NCI-H460 (cell line): ENCODE results near the gene CNPY1. TPM values are rescaled to one million over a fixed set of nuclear protein-coding genes. Genes with fewer than 3 reads are reported as not detected.

Experiments
- DNase-seq: peaks from one replicate; pipeline ENCODE4 v3.0.0-alpha.2; 2016; ENCODE audit warnings: low read depth; ENCODE audit errors: extremely low read depth
- total RNA-seq: library from RNA; depleted of rRNA; stranded (reverse); fragments of >200 nt; shearing (Covaris generic); gene quantifications from 2 replicates; pipeline ENCODE4 v1.2.3, GENCODE V29; 2014

CNPY1 gene
- total RNA-seq, 1 experiment from 2014 or later: not detected

DNA sequence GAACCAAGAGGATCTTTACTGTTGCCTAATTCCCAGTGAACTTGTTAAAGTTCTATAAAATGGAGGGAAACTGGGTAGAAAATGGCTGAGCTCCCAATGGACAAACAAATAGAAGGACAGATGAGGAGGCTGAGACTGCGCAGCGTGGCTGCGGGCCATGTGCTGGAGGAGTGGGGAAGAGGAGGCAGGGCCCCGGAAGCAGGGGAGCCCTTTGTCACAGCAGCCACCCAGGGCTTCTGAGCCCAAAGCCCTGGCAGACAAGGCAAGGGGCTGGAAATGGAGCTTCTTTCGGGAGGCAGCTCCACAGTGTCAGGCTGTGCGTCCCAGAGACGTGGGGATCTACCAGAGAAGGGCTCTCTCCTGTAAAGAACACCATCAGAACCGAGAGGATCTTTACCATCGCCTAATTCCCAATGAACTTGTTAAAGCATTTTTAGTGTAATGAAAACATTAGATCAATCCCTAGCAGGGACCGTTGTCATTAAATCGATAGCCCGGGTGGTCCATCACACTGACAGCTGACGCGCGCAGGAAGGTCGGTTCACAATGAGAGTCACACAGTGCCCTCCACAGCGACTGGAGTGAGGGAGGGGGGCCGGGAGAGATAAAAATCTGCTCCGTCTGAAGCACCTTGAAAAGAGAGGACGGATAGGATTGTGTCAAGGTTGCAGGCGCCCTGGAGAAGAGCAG, 14.0 kb upstream of the CNPY1 start:
- no peak for DNase-seq

DNA sequence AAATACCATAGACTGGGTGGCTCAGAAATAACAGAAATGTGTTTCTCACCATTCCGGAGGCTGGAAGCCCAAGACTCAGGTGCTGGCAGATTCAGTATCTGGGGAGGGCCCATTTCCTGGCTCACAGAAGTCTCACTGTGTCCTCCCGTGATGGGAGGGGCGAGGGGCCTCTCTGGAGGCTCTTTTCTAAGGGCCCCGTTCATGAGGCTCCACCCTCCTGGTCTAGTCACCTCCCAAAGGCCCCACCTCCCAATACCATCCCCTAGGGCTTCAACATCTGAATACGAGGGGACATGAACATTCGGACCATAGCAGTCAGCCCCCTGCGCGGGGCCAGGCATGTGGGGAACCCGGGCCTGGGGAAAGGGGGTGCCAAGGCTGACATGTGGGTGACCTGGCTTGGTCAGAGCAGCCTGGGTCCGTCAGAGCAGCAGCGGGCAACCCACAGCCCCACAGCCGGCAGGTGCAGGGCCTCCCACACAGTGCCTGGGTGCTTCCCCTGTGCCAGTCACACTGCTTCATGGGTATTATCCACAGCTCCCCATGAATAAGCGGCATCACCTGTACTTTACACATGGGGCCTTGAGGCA, 13.3 kb upstream of the CNPY1 start:
- DNase-seq: no peak

DNA sequence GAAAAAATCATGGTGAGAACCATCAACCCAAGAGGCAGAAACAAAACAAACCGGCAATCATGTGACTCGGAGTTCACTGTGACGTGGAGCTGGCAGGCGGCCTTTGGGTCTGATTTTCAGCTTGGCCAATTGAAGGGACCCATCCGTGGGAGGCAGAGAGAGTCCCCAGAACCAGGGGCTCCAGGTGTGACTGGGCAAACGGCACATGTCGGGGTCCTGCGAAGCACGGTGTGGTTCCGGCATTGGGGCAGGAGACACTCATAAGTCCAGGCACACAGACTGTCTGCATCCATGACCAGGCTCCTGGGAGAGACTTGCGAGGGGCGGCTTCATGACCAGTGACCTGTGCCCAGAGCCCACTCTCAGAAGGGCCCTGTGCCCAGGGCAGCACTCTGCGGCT, 12.6 kb upstream of the CNPY1 start:
- no peak for DNase-seq

DNA sequence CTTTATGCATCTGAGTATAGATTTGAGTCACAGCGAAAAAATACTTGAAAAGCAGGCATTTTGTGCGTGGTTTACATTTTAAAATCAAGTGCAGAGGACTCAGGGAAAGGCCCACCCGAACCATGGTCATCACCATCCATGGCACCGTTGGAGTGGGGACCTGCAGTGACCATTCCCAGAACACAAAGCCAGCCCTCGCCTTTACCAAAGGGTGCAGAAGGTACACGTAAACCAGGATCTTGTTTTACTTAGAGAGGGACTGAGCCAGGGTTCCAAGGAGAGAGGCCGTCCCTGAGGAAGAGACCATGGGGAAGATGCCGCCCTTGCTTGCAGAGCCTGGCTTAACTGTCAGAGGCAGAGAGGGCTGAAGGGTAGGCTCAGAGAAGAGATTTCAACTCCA, 12.0 kb upstream of the CNPY1 start:
- no peak for DNase-seq

DNA sequence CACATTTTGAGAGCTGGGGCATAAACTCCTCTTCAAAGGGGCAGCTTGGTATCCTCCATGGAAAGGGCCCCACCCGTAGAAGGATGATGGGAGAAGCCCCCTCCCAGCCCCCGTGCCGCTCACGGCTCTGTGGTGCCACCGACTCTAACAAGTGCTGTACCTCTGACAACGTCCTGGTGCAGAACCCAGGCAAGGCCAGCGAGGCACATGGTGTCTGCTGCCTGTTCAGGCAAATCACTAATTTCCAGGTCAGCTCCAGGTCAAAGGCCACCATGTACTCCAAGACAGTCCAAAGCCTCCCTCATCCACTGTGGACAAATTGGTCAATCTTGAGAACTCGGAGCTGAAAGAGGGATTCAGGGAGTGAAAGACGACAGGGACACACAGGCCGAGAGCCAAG, 11.4 kb upstream of the CNPY1 start:
- no peak for DNase-seq

DNA sequence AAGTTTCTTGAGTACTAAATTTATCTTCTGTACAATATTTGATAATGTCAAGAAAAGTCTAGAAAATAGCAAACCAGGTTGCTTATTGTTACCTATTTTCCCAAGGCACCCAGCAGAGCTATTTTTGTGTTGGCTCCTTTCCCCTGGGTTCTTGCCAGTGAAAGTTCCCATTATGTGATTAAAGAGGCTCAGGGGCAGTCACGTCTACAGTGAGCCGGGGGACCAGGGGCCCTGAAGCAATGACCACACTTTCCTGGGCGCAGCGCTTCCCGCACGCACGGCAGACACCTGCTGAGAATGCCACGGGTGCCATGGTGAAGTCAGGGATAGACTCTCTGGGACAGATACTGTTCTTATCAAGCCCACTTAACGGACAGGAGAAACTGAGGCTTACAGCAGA, 10.4 kb upstream of the CNPY1 start:
- DNase-seq: no peak

DNA sequence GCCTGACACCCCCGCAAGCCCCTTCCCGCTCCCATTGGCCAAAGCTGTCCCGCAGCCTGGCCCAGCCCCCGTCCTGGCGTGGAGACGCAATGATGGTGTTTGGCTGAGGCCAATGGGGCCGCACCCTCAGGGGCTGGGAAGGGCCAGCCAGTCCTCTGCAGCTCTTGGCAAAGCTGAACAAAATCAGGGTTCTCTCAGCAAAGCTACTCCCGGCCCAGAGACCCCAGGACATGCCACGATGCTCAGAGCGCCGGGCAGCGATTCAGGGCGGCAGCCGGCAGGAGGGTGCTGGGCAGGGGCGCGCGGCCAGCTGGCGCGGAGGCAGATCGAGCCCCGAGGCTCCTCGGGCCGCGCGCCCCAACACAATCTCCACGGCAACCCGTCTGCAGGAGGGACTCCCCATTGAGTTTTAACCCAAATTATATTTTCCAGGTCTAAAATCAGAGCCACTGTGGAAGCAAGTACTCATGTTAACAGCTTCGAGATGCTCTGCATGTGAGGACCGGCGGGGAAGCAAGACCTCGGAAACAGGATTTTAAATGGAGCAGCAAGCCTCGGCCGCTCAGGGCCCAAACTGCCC, 8.8 kb upstream of the CNPY1 start:
- DNase-seq: no peak

DNA sequence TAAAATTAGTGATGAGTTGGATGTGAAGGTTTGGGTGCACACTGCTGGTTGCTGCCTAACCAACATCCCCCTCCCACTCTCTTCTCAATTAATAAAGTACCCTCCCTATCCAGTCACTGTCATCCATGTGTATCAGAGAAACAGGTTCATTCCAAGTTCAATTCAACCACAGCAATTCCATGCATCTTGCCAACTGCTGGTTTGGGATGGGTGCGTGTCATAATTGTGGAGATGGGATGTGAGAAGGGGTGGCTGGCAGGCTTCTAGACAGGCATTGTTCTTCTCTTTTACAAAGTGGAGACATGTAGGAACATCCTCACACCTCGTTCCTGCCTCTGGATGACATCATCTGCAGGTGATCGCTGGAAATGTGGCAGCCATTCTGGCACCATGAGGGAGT, 7.5 kb upstream of the CNPY1 start:
- no peak for DNase-seq

DNA sequence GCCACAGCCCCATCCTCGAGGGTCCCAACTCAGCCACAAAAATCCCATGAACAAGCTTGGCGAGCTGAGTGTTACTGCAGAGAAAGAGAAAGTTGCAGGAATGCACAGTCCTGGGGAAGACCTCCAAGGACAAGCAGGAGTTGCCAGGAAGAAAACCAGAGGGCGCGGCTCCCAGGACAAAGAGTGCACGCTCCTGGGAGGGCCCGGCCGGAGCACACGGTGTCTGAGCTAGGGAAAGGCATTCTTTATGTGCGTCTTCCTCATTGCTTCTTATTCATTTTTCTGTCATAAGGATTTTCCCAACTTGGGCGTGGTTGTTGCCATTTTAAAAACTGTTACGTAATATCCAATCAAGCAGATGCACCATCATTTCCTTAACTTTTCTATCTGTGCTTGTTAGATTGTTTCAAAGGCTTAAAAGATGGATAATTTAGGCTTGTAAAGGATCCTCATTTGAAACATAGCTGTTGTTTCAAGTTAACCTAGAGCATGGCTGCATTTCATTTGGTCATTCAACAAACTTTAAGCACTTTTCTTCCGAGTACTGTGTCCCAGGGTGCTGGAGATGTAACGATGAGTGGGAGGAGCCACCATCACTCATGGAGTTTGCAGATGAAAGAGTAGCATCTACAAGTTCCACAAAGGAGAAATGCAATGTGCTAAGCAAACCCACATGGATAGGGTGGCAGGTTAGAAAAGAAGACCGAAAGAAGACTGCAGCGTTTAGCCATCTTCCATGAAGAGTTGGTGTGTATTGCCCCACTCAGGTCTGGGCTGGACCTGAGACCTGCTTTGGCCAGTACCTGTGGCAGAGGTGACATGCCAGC, 5.6 kb upstream of the CNPY1 start:
- no peak for DNase-seq

DNA sequence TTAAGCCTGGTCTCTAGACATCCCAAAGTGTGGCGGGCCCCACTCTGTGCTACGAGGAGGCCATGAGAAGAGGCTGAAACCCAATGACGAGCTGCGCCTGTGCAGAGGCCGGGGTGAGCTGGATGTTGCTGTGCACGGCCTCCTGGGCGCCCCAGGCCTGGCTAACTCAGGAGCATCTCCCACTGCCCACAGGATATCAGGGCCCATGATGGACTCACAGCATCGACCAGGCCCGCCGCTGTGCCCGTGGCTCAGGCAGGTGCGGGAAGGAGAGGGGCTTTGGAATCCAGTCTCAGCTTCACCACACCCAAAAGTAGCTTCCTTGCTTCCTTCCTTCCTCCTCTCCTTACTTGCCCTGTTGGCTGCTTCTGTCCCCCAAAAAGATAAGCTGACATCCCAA, 4.6 kb upstream of the CNPY1 start:
- DNase-seq: no peak

DNA sequence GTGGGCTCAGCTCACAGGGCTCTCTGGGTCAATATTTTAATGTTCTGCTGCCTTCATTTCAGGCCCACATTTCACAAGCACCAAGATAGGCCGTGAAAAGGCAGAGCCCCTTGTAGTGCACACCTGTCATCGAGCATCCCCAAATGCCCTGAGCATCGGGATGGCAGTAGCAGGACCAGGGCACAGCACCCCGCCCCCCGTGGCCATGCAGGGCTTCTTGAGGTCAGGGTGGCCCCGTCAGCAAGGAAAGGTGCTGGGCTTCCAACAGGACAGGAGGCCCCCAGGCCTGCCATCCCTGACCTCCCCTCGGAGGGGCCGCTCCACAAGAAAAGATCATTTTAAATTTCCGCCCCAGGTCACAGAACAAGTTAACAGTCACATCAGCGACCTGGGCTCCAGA, 2.9 kb upstream of the CNPY1 start:
- DNase-seq: no peak

DNA sequence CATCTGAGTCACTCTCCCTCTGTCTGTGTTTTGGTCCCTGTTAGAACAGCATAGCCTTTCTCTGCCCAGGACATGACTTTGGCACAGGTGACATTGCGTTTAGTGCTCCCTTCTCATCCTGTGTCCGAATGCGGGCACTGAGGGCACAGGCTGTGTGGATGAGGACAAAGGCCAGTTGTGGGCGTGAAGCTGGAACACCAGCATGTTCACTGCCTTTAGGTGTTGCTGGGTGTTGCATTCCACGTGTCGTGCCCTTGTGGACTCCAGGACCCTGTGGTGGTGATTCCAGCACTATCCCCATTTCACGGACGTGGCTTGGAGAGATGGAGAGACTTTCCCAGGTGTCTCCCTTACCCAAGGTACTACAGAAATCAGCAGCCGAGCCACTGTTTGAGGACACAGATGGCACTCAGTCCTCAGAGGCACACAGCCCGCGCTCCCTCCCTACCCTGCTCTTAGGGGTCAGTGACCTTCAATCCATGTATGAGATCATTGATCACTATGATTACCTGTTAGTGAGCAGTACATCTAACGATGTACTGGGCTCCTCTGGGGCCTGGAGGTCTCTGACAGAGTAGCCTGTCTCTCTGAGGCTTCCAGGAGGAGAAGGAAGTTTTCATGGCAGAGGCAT, 917 bp upstream of the CNPY1 start:
- DNase-seq: no peak

DNA sequence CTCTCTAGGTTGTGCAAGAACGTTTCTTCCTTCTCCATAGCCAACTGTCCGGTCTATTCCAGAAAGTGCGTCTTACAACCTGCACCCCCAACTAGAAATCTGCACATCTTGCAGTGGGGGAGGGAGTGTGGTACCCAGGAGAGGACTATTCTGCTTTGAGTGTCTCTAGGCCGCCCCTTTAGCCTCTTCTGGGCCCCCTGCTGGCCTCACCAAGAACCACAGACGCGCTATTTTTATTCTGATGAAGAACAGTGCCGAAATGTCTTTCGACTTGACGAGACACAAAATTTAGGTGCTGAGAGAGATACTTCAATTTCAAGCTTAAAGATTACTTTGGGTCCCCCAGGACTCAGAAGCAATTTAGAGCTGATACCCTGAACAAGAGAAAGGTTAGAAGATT, 1.0 kb downstream of the CNPY1 start:
- no peak for DNase-seq

DNA sequence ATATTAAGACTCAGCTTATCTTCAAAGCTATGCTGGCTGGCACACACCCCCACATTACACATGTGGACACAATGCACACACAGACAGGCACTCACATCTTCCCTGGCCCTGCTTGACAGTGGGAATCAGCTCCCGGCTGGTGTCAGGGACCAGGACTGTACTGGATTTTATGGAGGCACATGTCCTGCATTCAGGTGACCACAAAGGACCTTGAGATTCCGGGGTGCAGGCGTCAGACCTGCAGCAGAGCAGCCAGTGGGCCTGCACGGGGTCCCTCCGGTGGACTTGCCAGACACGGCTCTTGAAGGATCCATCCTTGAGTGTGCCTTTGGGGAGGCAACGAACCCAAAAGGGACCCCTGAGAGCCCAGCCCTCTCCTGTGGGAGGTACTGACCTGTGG, 1.9 kb downstream of the CNPY1 start:
- no peak for DNase-seq

DNA sequence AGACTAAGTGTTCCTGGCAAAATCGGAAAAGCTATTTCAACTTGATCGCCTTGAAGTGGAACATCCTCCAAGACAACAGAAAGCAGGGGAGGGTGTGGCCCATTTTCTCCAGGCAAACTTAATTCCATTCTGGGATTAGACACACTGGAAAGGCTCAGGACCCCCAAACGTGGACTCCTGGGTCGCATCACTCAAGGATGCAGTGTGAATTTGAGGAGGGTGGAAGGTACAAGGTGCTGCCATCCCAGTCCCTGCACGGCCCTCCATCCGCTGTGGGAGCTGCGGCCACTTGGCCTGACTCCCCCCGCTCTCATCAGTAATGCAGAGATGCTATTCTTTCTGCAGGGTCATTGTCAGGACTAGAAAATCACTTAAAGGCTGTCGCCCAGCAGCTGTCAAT, 2.4 kb downstream of the CNPY1 start:
- DNase-seq: no peak

DNA sequence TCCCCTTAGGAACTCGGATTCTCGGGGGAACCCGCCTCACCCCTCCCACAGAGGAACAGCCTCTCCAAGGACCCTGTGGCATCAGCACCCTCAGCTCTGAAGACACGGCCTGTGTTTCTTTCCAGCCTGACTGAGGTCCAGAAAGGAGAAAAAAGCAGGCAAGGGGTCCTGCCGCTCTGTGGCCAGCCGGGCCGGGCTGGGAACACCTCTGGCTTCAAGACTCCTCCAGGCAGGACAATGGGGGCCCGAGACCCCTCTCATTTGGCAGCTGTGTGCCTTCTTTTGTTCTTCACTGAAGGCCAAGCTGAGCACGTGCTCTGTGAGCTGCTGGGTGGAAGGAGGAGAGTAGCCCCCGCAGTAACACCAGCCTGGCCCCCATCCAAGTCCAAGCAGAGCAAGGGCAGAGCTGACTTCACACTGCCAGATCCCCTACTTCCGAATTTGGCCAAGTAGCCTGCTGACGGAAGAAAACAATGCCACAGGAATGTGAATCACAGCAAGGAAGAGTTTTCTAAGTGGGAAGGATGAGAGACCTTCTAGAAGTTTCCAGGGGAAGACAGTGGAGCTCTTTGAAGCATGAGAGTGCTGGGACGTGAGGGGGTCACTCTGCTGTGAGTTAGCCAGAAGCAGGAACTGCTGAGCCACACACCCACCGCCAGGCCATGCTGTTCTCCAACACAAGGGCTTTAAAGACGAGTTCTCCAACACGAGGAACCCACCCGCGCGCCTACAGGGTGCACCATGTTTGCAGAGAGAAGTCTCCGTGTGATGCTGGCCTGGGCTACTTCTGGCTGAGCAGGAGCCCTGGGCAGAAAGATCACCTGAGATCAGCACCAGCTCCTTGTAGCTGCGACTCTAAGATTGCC, 3.1 kb downstream of the CNPY1 start:
- no peak for DNase-seq

DNA sequence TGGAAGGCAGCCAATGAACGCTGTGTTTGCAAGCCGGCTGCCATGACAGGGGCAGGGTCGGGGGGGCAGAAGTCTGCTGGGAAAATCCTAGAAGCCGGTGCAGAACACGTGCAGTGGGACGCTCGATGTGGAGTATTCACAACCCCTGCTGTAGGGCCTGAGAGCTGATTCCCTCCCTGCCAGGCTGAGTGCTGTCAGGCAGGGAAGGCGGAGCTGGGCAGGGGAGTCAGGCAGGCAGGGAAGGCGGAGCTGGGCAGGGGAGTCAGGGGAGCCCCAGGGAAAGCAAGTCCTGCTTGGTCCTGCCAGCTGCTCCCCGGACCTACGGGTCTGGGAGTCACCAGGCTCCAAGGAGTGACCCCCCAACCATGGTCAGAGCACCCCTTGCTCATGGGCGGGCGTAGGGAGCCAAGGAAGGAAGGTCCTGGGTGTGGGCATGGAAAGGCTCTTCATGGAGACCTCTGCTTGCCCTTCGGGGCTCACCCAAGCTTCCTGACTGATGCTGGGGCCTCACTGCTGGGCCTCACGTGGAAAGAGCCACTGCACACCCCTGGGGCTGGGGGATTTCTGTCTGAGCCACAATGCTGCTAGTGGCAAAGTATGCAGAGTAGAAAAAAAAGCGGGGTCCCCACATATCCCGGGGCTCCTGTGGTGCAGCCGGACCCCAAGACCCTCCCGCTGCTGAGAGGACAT, 4.2 kb downstream of the CNPY1 start:
- no peak for DNase-seq

DNA sequence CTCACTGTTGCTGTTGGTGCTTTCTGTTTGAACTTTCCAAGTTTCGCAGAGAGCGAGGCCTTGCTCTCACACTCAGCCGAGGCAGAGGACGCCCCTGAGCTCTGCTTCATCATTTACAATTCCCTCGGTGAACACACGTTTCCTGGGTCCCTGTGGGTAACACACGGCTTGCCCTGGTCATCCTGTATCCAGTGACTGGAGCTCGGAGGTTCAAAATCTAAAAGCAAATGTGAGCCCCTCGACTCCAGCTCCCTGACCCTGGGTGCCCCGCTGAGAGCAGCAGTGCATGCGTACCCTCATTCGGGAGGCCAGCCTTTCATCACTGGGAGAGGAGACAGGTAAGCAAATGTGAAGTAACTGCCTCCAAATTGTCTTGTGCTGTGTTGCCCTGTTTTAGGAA, 5.8 kb downstream of the CNPY1 start:
- no peak for DNase-seq

DNA sequence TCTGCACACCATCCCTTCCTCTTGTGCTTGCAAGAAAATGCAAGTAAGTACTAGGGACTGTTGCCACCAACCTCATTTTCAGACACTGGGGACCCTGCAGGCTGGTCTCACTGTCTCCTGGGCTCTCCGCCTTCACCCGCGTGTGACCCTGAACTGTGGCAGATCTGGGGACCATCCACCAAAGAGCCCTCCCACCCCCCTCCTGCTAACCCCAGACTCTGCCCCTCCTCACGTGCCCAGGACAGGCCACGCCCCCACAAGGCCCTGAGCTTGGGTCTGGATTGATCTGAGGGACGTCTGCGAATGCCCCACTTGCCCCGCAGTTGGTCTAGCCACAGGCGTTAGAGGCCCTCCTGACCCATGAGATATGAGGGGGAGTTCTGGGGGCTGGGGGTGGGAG, 8.1 kb downstream of the CNPY1 start:
- DNase-seq: no peak

DNA sequence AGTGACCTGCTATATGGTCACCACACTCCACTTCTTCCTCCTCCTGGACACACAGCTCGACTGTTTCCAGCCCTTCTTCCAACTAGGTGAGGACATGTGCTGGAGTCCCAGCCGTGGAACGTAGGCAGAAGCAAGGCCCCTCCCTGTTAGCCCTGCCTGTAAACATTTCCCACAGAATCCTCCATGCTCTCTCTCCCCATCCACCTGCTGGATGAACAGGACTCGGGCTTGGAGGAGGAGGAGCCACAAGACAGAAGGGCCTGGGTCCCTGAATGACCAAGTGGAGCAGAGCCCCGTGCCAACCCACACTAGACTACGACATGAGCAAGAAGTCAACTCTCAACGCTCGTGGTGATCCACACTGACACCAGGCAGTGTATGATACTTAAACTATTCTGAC, 9.9 kb downstream of the CNPY1 start:
- no peak for DNase-seq
